Osteoblast (primary cell): ENCODE results near the gene DIS3L2. TPM values are rescaled to one million over a fixed set of nuclear protein-coding genes. Genes with fewer than 3 reads are reported as not detected.

Experiments used
- DNase-seq: peaks from one replicate; pipeline ENCODE4 v3.0.0; 2011; ENCODE audit warnings: low spot score, mixed read lengths; ENCODE audit not compliant: insufficient read length; ENCODE audit errors: missing footprints
- H2AFZ ChIP-seq: 2 replicates; pipeline ENCODE4 v1.6.0; 2011; ENCODE audit warnings: mild to moderate bottlenecking, low read length
- H3K27ac ChIP-seq: 2 replicates; pipeline ENCODE4 v1.5.1; 2011; ENCODE audit warnings: mild to moderate bottlenecking, low read depth, low read length, moderate library complexity
- H3K27me3 ChIP-seq: 2 replicates; pipeline ENCODE4 v1.6.0; 2012; ENCODE audit warnings: mild to moderate bottlenecking, control low read depth, inconsistent platforms, low read length, moderate library complexity; ENCODE audit not compliant: insufficient read depth
- H3K36me3 ChIP-seq: 2 replicates; pipeline ENCODE4 v1.5.1; 2011; ENCODE audit warnings: mild to moderate bottlenecking, low read length, control low read depth, moderate library complexity; ENCODE audit not compliant: insufficient read depth
- H3K4me1 ChIP-seq: 2 replicates; pipeline ENCODE4 v1.5.1; 2011; ENCODE audit warnings: mild to moderate bottlenecking, low read length, control low read depth, moderate library complexity; ENCODE audit not compliant: insufficient read depth
- H3K4me2 ChIP-seq: 2 replicates; pipeline ENCODE4 v1.6.0; 2011; ENCODE audit warnings: mild to moderate bottlenecking, low read length; ENCODE audit not compliant: insufficient read depth
- H3K4me3 ChIP-seq: fragments of 200-600 bp; sonication (generic); 3 replicates; pipeline ENCODE4 v1.5.1; 2012; ENCODE audit warnings: mild to moderate bottlenecking, low read length, inconsistent platforms; ENCODE audit not compliant: insufficient read depth
- H3K79me2 ChIP-seq: 2 replicates; pipeline ENCODE4 v1.6.0; 2012; ENCODE audit warnings: mild to moderate bottlenecking, low read length, control low read depth, inconsistent platforms; ENCODE audit not compliant: insufficient read depth
- H3K9me3 ChIP-seq: 2 replicates; pipeline ENCODE4 v1.5.1; 2011; ENCODE audit warnings: low read depth, low read length, control low read depth
- H4K20me1 ChIP-seq: 2 replicates; pipeline ENCODE4 v1.6.0; 2012; ENCODE audit warnings: mild to moderate bottlenecking, low read length, control low read depth; ENCODE audit not compliant: insufficient read depth
- CTCF ChIP-seq: IDR thresholded peaks from 2 replicates; pipeline ENCODE4 v1.5.1; 2011; ENCODE audit warnings: mild to moderate bottlenecking, low read depth, low read length, moderate library complexity; ENCODE audit errors: extremely low read depth
- total RNA-seq: library from RNA; depleted of rRNA; stranded (reverse); fragments of >200 nt; gene quantifications from 2 replicates; pipeline ENCODE4 v1.2.3, GENCODE V29; 2012

DIS3L2 gene
- total RNA-seq, 1 donor: 28.2 TPM

GRCh38 chr2:232234922-232235615 lies 273.6 kb downstream of the DIS3L2 start:
- Histone ChIP-seq H3K27ac (no peak overlapping the region), H3K9me3 (no peaks in the 10 kb centered on the region), H3K4me3 (no peak overlapping the region), H3K4me1 (no peaks in the 10 kb centered on the region), H3K36me3 (peaks cover 2% of the 10 kb centered on the region), H4K20me1 (peaks cover 35% of the 10 kb centered on the region), H2AFZ (no peak overlapping the region), H3K79me2 (no peaks in the 10 kb centered on the region), H3K27me3 (no peaks in the 10 kb centered on the region), H3K4me2 (no peak overlapping the region)
- no peak for DNase-seq
- no peak for TF ChIP-seq CTCF

GRCh38 chr2:232235716-232236115 lies 274.2 kb downstream of the DIS3L2 start:
- Histone ChIP-seq H3K4me2 (no peak overlapping the region), H2AFZ (no peak overlapping the region), H3K27me3 (no peaks in the 10 kb centered on the region), H3K36me3 (peaks cover 4% of the 10 kb centered on the region), H4K20me1 (peaks cover 34% of the 10 kb centered on the region), H3K4me1 (no peaks in the 10 kb centered on the region), H3K4me3 (no peak overlapping the region), H3K27ac (no peak overlapping the region), H3K9me3 (no peaks in the 10 kb centered on the region), H3K79me2 (no peaks in the 10 kb centered on the region)
- TF ChIP-seq CTCF: no peak
- DNase-seq: no peak

GRCh38 chr2:232236200-232236599 lies 274.7 kb downstream of the DIS3L2 start:
- DNase-seq: no peak
- H4K20me1 ChIP-seq: peaks cover 32% of the 10 kb centered on the region

More at GRCh38 chr2:232236200-232236599, 274.7 kb downstream of the DIS3L2 start:
- TF ChIP-seq CTCF: no peak
- no peaks in the 10 kb centered on the region for H3K27me3 ChIP-seq
- H3K9me3 ChIP-seq: no peaks in the 10 kb centered on the region
- H3K27ac ChIP-seq: no peak overlapping the region
- no peaks in the 10 kb centered on the region for H3K79me2 ChIP-seq
- H3K4me3 ChIP-seq: no peak overlapping the region
- H3K4me2 ChIP-seq: no peak overlapping the region
- no peak overlapping the region for H2AFZ ChIP-seq
- no peaks in the 10 kb centered on the region for H3K4me1 ChIP-seq
- peaks cover 4% of the 10 kb centered on the region for H3K36me3 ChIP-seq
